ENCODE measurements around the gene TSHZ1.
"Not testable (repeated sequence)": the region's sequence is repeated elsewhere in the genome, so short reads cannot be mapped to it uniquely, and the experiment has no call there.

The TSHZ1 gene

DNA sequence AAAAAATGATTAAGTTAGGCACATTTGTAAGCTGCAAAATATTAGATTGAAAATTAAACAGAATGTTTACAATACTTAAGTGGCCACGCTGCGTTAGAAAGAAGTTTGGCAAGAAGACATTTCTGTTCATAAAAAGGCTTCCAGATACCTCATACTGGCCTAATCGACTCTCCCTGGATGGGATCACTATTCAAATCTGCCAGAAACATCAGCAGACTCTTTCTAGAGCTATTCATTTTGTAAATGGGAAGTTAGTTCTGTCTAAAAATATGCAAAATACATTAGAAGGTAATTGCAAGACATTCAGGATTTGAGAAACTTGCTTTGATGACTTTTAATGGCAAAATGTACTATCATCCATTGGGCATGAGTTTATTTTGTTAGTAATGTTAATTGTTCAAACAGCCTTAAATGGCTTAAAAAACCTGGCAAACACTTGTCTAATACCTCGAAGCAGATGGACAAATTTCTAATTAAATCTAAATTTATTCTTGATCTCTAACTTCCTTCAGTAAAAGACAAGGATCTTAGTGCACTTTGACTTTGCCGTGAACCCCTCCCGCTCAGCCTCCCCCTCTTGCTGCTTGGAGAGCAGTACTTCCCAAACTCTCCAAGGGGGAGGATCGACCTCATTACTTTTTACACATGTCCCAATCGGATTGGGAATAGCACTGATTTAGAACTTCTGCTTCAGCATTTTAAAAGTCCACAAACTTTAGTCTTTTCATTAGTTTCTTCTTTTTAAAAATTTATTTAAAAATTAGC is 113.4 kb downstream of the TSHZ1 start:
- no peak overlapping the region for H3K4me3 ChIP-seq (replicated peaks; ENCODE audit: low read depth, low read length)
- DNase-seq (ENCODE audit: extremely low read depth, low read depth), result no peak
- TF ChIP-seq, protein P1, sequence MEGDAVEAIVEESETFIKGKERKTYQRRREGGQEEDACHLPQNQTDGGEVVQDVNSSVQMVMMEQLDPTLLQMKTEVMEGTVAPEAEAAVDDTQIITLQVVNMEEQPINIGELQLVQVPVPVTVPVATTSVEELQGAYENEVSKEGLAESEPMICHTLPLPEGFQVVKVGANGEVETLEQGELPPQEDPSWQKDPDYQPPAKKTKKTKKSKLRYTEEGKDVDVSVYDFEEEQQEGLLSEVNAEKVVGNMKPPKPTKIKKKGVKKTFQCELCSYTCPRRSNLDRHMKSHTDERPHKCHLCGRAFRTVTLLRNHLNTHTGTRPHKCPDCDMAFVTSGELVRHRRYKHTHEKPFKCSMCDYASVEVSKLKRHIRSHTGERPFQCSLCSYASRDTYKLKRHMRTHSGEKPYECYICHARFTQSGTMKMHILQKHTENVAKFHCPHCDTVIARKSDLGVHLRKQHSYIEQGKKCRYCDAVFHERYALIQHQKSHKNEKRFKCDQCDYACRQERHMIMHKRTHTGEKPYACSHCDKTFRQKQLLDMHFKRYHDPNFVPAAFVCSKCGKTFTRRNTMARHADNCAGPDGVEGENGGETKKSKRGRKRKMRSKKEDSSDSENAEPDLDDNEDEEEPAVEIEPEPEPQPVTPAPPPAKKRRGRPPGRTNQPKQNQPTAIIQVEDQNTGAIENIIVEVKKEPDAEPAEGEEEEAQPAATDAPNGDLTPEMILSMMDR (IDR thresholded peaks at IDR 0.05; ENCODE audit: low read depth, low read length, missing control alignments), result no peak

DNA sequence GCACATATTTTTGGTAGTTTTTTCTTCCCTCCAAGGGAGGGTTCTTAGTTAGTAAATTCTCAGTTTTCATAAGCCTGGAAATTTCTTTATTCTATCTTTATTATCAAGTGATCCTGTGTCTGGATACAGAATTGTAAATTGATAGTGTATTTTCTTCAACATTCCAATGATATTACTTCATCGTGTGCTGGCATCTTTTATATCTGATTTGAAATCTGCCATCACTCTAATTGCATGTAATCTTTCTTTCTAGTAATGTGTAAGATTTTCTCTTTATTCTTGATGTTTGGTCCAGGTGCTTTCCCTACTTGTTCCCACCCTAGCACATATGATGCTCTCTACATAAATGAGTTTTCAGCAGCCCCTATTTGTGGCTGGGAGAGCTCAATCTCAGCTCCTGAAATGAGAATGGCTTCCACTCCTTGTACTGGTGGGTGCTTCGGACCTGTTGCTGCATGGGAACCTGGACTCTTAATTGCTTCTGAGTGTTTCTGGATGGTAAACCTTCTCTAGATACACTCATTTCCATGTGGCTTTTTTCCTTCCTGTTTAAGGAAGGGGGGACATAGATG is 114.2 kb downstream of the TSHZ1 start:
- H3K4me3 ChIP-seq (replicated peaks; ENCODE audit: low read depth, low read length), result no peak overlapping the region
- no peak for DNase-seq (ENCODE audit: extremely low read depth, low read depth)
- TF ChIP-seq, protein P1 (IDR thresholded peaks at IDR 0.05; ENCODE audit: low read depth, low read length, missing control alignments), result no peak

DNA sequence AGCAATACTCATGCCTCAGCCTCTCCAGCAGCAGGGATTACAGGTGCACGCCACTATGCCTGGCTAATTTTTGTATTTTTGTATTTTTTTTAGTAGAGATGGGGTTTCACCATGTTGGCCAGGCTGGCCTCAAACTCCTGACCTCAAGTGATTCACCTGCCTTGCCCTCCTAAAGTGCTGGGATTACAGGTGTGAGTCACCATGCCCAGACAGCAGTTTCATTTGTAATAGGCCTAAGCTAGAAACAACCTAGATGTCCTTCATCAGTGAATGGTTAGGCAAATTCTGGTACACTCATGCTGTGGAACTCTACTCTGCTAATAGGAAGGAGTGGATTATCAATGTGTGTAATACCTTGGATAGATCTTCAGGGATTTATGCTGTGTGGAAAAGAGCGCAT is 119.2 kb downstream of the TSHZ1 start:
- not testable (repeated sequence) for DNase-seq (ENCODE audit: extremely low read depth, low read depth); H3K4me3 ChIP-seq (replicated peaks; ENCODE audit: low read depth, low read length)

DNA sequence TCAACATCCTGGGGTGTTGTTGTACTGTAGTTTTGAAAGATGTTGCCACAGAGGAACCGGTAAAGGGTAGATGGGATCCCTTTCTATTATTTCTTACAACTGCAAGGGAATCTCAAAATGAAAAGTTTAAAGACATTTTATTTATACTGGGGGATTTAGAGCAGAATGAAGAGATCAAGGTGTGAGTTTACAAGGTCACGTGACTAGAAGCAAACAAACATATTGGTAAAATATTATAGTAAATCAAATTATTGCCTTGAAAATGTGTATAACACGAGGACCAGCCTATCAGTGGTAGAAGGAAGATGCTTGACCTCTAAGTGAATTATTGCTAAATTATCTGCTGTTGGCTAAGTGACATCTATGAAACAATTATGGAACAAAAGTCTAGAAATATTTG is 119.7 kb downstream of the TSHZ1 start:
- DNase-seq (ENCODE audit: extremely low read depth, low read depth), result no peak
- TF ChIP-seq, protein P1 (IDR thresholded peaks at IDR 0.05; ENCODE audit: low read depth, low read length, missing control alignments), result no peak
- H3K4me3 ChIP-seq (replicated peaks; ENCODE audit: low read depth, low read length), result no peak overlapping the region

DNA sequence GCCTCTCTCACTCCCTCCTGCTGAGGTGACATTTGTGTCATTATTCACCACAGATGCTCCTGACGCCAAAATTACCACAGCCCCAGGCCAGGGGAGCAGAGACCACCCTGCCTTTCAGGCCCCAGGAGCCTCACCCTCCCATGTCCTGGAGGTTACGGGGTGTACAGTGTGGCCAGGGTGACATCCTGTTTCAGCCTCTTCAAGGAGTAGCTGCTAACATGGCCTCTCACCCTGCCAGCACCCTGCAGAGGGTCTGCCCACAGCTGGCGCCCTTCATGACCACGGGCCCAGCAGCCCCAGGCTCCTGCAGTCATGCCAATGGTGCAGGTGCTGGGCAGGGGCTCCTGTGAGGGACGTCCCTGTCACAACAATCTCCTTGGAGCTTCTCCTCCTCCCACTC is 124.3 kb downstream of the TSHZ1 start:
- DNase-seq (ENCODE audit: extremely low read depth, low read depth), result no peak
- H3K4me3 ChIP-seq (replicated peaks; ENCODE audit: low read depth, low read length), result no peak overlapping the region
- TF ChIP-seq, protein P1 (IDR thresholded peaks at IDR 0.05; ENCODE audit: low read depth, low read length, missing control alignments), result no peak

DNA sequence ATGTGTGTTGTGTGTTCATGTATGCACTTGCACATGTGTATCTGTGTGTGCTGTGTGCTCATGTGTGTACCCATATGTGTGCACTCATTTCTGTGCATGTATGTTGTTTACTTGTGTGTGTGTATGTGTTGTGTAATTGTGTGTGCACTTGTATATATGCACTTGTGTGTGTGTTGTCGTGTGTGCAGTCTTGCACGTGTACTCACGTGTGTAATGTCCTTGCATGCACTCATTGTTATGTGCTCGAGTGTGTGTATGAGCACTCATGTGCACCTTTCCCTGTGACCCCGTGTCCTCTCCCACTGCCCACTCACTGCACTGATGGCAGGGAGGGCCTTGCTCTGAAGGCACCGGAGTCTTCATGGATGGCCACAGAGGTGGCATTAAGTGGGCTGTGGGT is 124.9 kb downstream of the TSHZ1 start:
- no peak overlapping the region for H3K4me3 ChIP-seq (replicated peaks; ENCODE audit: low read depth, low read length)
- TF ChIP-seq, protein P1 (IDR thresholded peaks at IDR 0.05; ENCODE audit: low read depth, low read length, missing control alignments), result no peak
- DNase-seq (ENCODE audit: extremely low read depth, low read depth), result no peak

DNA sequence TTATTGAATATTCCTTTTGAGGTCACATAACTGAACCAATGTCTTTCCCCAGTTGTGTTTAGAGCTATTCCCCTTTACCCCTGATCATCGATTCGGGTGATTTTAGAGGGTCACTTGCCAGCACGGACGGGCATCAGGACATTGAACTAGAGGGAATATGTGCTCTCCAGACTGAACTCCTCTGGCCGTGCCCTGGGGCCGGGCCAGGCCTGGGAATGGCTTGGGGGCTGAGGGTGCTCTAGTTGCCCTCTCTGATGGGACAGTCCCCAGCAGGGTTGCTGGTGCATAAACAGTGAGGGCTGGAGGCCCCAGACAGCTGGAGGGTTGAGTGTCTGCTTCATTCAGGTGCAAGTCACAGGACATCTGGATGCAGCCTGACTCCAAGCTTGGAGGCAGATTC is 126.2 kb downstream of the TSHZ1 start:
- no peak for DNase-seq (ENCODE audit: extremely low read depth, low read depth)
- TF ChIP-seq, protein P1 (IDR thresholded peaks at IDR 0.05; ENCODE audit: low read depth, low read length, missing control alignments), result no peak
- H3K4me3 ChIP-seq (replicated peaks; ENCODE audit: low read depth, low read length), result no peak overlapping the region

All from HFF-Myc (cell line).